Left hindlimb (tissue), 1 donor: Measurements from ENCODE around the gene CTIF.
"Not testable (repeated sequence)": the region's sequence is repeated elsewhere in the genome, so short reads cannot be mapped to it uniquely, and the experiment has no call there.

Experiments
- DNase-seq: peaks from one replicate; pipeline ENCODE4 v3.0.0-alpha.2; 2018

The CTIF gene

GRCh38 chr18:48857023-48857694 is 318.3 kb downstream of the CTIF start:
- no peak for DNase-seq

- no peak for DNase-seq
Measured at GRCh38 chr18:48858676-48859075, 319.8 kb downstream of the CTIF start.

- peak; percentile 64 for DNase-seq
Measured at GRCh38 chr18:48859311-48860268, 320.8 kb downstream of the CTIF start.

- DNase-seq, result no peak
Measured at GRCh38 chr18:48860269-48861180, 321.7 kb downstream of the CTIF start.

- DNase-seq, result no peak
Measured at GRCh38 chr18:48861181-48861708, 322.4 kb downstream of the CTIF start.

- DNase-seq, result no peak
Measured at GRCh38 chr18:48862132-48862531, 323.3 kb downstream of the CTIF start.

- no peak for DNase-seq
Measured at GRCh38 chr18:48862678-48863270, 323.9 kb downstream of the CTIF start.

- no peak for DNase-seq
Measured at GRCh38 chr18:48863432-48864065, 324.7 kb downstream of the CTIF start.

- no peak for DNase-seq
Measured at GRCh38 chr18:48864876-48865275, 326.0 kb downstream of the CTIF start.

- peak; percentile 80 for DNase-seq
Measured at GRCh38 chr18:48866028-48866733, 327.4 kb downstream of the CTIF start.

GRCh38 chr18:48866856-48867255 is 328.0 kb downstream of the CTIF start:
- no peak for DNase-seq

- no peak for DNase-seq
Measured at GRCh38 chr18:48867978-48868377, 329.1 kb downstream of the CTIF start.

GRCh38 chr18:48868468-48869466 is 329.9 kb downstream of the CTIF start:
- DNase-seq, result no peak

- no peak for DNase-seq
Measured at GRCh38 chr18:48869591-48869990, 330.8 kb downstream of the CTIF start.

GRCh38 chr18:48870926-48871325 is 332.1 kb downstream of the CTIF start:
- DNase-seq, result not testable (repeated sequence)

- no peak for DNase-seq
Measured at GRCh38 chr18:48871391-48872166, 332.7 kb downstream of the CTIF start.

- no peak for DNase-seq
Measured at GRCh38 chr18:48872234-48873145, 333.7 kb downstream of the CTIF start.

GRCh38 chr18:48874233-48874632 is 335.4 kb downstream of the CTIF start:
- DNase-seq, result no peak
